AG09309 (cell line): Measurements from ENCODE around the gene MTHFR.

Experiments used
- DNase-seq: peaks from one replicate; pipeline ENCODE4 v3.0.0-alpha.2; 2010; ENCODE audit warnings: low read depth
- H3K4me3 ChIP-seq: 2 replicates; pipeline ENCODE4 v1.5.1; 2011; ENCODE audit warnings: mild to moderate bottlenecking, low read depth, low read length, moderate library complexity; ENCODE audit not compliant: control insufficient read depth
- CTCF ChIP-seq: IDR thresholded peaks from 2 replicates; pipeline ENCODE4 v1.5.1; 2011; ENCODE audit warnings: mild to moderate bottlenecking, low read depth, low read length, inconsistent platforms; ENCODE audit not compliant: insufficient read depth, control insufficient read depth; ENCODE audit errors: missing control alignments

MTHFR gene

GRCh38 chr1:11787251-11787803 is 18.4 kb downstream of the MTHFR start:
- no peak for TF ChIP-seq CTCF
- no peak overlapping the region for H3K4me3 ChIP-seq
- DNase-seq, result no peak

- TF ChIP-seq CTCF, result no peak
- no peak for DNase-seq
- no peak overlapping the region for H3K4me3 ChIP-seq
Observed at GRCh38 chr1:11786168-11786567, 19.6 kb downstream of the MTHFR start.

GRCh38 chr1:11784993-11785769 is 20.6 kb downstream of the MTHFR start:
- DNase-seq, result no peak
- H3K4me3 ChIP-seq, result no peak overlapping the region
- TF ChIP-seq CTCF, result peak; percentile 86

- H3K4me3 ChIP-seq, result no peak overlapping the region
- no peak for DNase-seq
Observed at GRCh38 chr1:11784256-11784992, 21.3 kb downstream of the MTHFR start.

GRCh38 chr1:11783556-11783955 is 22.2 kb downstream of the MTHFR start:
- TF ChIP-seq CTCF, result no peak
- H3K4me3 ChIP-seq, result no peak overlapping the region
- no peak for DNase-seq

More at GRCh38 chr1:11784256-11784992, 21.3 kb downstream of the MTHFR start:
- TF ChIP-seq CTCF, result no peak

- DNase-seq, result no peak
- TF ChIP-seq CTCF, result no peak
- no peak overlapping the region for H3K4me3 ChIP-seq
Observed at GRCh38 chr1:11782127-11782708, 23.5 kb downstream of the MTHFR start.
